CD14-positive monocyte (primary cell): ENCODE results near the gene KCTD19. TPM values are rescaled to one million over a fixed set of nuclear protein-coding genes. Genes with fewer than 3 reads are reported as not detected.

ENCODE experiments used
- DNase-seq, 3 donors: peaks; one replicate each; pipeline ENCODE4 v3.0.0-alpha.2; 2011 to 2022
- H2AFZ ChIP-seq: 2 replicates; pipeline ENCODE4 v1.6.0; 2012; ENCODE audit warnings: mild to moderate bottlenecking, low read depth, low read length, inconsistent platforms; ENCODE audit not compliant: insufficient read depth, poor library complexity, severe bottlenecking
- H3K27ac ChIP-seq, 2 donors: 1 replicate in 1 of 2; 2 replicates in 1 of 2; pipeline ENCODE4 v1.5.1; 2012 to 2013; ENCODE audit warnings: low read length in 2 of 2, control low read depth in 1 of 2, inconsistent platforms in 1 of 2, low read depth in 1 of 2, mild to moderate bottlenecking in 1 of 2
- H3K27me3 ChIP-seq, 2 donors: one replicate each; pipeline versions ENCODE4 v1.6.0 to v1.6.1; 2011 to 2013; ENCODE audit warnings: low read length in 2 of 2; ENCODE audit not compliant: control insufficient read depth in 2 of 2, insufficient read depth in 2 of 2
- H3K36me3 ChIP-seq, 2 donors: replicated peaks in 1 of 2; 1 replicate in 1 of 2; 2 replicates in 1 of 2; pipeline versions ENCODE4 v1.5.1 to v1.6.1; 2012 to 2013; ENCODE audit warnings: low read length in 2 of 2, control low read depth in 1 of 2, inconsistent platforms in 1 of 2, mild to moderate bottlenecking in 1 of 2; ENCODE audit not compliant: insufficient read depth in 2 of 2, control insufficient read depth in 1 of 2
- H3K4me1 ChIP-seq, 2 donors: 1 replicate in 1 of 2; 2 replicates in 1 of 2; pipeline versions ENCODE4 v1.5.1 to v1.6.1; 2012 to 2013; ENCODE audit warnings: low read length in 2 of 2, control low read depth in 1 of 2, inconsistent platforms in 1 of 2, mild to moderate bottlenecking in 1 of 2, moderate library complexity in 1 of 2; ENCODE audit not compliant: insufficient read depth in 2 of 2, control insufficient read depth in 1 of 2
- H3K4me2 ChIP-seq: replicated peaks from 2 replicates; pipeline ENCODE3; 2012; ENCODE audit warnings: low read length, moderate library complexity, mild to moderate bottlenecking; ENCODE audit not compliant: poor library complexity, severe bottlenecking; ENCODE audit errors: extremely low read depth
- H3K4me3 ChIP-seq, 3 experiments: fragments of 200-600 bp in 1 of 3; sonication (generic) in 1 of 3; replicated peaks in 1 of 3; 1 replicate in 2 of 3; 2 replicates in 1 of 3; pipeline ENCODE4 v1.5.1; 2011 to 2013; ENCODE audit warnings: low read length in 3 of 3, mild to moderate bottlenecking in 3 of 3, control low read depth in 2 of 3, low read depth in 2 of 3, inconsistent platforms in 1 of 3, moderate library complexity in 1 of 3
- H3K79me2 ChIP-seq: 2 replicates; pipeline ENCODE4 v1.6.0; 2012; ENCODE audit warnings: mild to moderate bottlenecking, control low read depth, inconsistent platforms, low read length, moderate library complexity; ENCODE audit not compliant: insufficient read depth
- H3K9ac ChIP-seq: 2 replicates; pipeline ENCODE4 v1.6.0; 2017; ENCODE audit warnings: low read length, mild to moderate bottlenecking; ENCODE audit not compliant: insufficient read depth, poor library complexity, severe bottlenecking
- H3K9me3 ChIP-seq, 2 donors: replicated peaks in 1 of 2; 1 replicate in 1 of 2; 2 replicates in 1 of 2; pipeline versions ENCODE4 v1.5.1 to v1.6.1; 2012 to 2013; ENCODE audit warnings: low read length in 2 of 2, control low read depth in 1 of 2; ENCODE audit not compliant: control insufficient read depth in 1 of 2, insufficient read depth in 1 of 2
- H4K20me1 ChIP-seq: 2 replicates; pipeline ENCODE4 v1.6.0; 2012; ENCODE audit warnings: mild to moderate bottlenecking, low read length, control low read depth, moderate library complexity; ENCODE audit not compliant: insufficient read depth
- H3K27ac Mint-ChIP-seq, 7 donors: one replicate each; pipeline ENCODE4 v1.8.0; 2020; ENCODE audit warnings: mild to moderate bottlenecking in 7 of 7, mixed read lengths in 7 of 7, moderate library complexity in 6 of 7, inconsistent platforms in 2 of 7
- H3K27me3 Mint-ChIP-seq, 3 donors: one replicate each; pipeline ENCODE4 v1.8.0; 2021 to 2022; ENCODE audit warnings: low read depth in 3 of 3, mild to moderate bottlenecking in 3 of 3, mixed read lengths in 3 of 3, moderate library complexity in 3 of 3, inconsistent platforms in 1 of 3
- H3K36me3 Mint-ChIP-seq, 2 donors: one replicate each; pipeline ENCODE4 v1.8.0; 2020; ENCODE audit warnings: mixed read lengths in 2 of 2, inconsistent platforms in 1 of 2, mild to moderate bottlenecking in 1 of 2
- H3K4me1 Mint-ChIP-seq: one replicate; pipeline ENCODE4 v1.8.0; 2020; ENCODE audit warnings: mild to moderate bottlenecking, mixed read lengths
- H3K4me3 Mint-ChIP-seq, 2 donors: one replicate each; pipeline ENCODE4 v1.8.0; 2020; ENCODE audit warnings: mild to moderate bottlenecking in 2 of 2, mixed read lengths in 2 of 2, moderate library complexity in 1 of 2
- H3K9me3 Mint-ChIP-seq, 7 donors: one replicate each; pipeline ENCODE4 v1.8.0; 2020 to 2022; ENCODE audit warnings: mixed read lengths in 7 of 7, mild to moderate bottlenecking in 6 of 7, moderate library complexity in 6 of 7, inconsistent platforms in 2 of 7
- CTCF ChIP-seq: fragments of 200-600 bp; IDR thresholded peaks from one replicate; pipeline ENCODE4 v1.8.0; 2022; ENCODE audit warnings: antibody characterized with exemption, mild to moderate bottlenecking
- WGBS: methylation state at CpG from one replicate; pipeline ENCODE4 v1.1.5; 2013; ENCODE audit warnings: missing lambda C conversion rate; ENCODE audit not compliant: insufficient coverage; 5-methylcytosine and 5-hydroxymethylcytosine counted together
- intact Hi-C, 2 donors: fragments of 100-400 bp; cut with micrococcal nuclease; formaldehyde crosslinking; loops; one replicate each; pipeline versions ENCODE4 v1.15.0 to v1.15.1; 2023
- polyA plus RNA-seq, 3 donors: library from polyadenylated mRNA; depleted of rRNA in 1 of 3; unstranded in 2 of 3; stranded (reverse) in 1 of 3; fragments of 300-500 nt in 2 of 3; fragments of >200 nt in 1 of 3; fragmentation: Illumina TruSeq in 2 of 3; gene quantifications; 1 replicate in 2 of 3; 2 replicates in 1 of 3; pipeline ENCODE4 v1.2.3, GENCODE V29; 2012 to 2021

Gene KCTD19
- polyA plus RNA-seq, 3 donors = not detected

DNA sequence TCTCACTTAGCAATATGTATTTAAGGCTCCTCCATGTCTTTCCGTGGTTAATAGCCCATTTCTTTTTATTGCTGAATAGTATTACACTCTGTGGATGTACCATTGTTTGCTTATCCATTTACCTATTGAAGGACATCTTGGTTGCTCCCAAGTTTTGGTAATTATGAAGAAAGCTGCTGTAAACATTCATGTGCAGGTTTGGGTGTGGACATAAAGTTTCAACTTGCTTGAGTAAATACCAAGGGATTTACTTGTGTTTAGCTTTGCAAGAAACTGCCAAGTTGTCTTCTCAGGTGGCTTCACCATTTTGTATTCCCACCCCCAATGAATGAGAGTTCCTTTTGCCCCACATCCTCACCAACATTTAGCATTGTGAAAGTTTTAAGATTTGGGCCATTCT lies 9.6 kb upstream of the KCTD19 start:
- Histone ChIP-seq H3K36me3 (no peaks in the 10 kb centered on the region), H3K9me3 (peaks cover 0 to 5% of the 10 kb centered on the region in 2 donors), H3K4me1 (no peaks in the 10 kb centered on the region), H3K4me2 (no peak overlapping the region), H3K27ac (no peak overlapping the region), H3K9ac (no peak overlapping the region), H3K27me3 (no peaks in the 10 kb centered on the region), H4K20me1 (no peaks in the 10 kb centered on the region), H3K4me3 (no peak overlapping the region), H3K79me2 (no peaks in the 10 kb centered on the region), H2AFZ (no peak overlapping the region)
- intact Hi-C loops = no loop called here
- DNase-seq = no peak
- no peaks in the 10 kb centered on the region for H3K4me1 Mint-ChIP-seq
- H3K36me3 Mint-ChIP-seq = no peaks in the 10 kb centered on the region
- no peak overlapping the region for H3K27ac Mint-ChIP-seq
- no peak for TF ChIP-seq CTCF
- no CpG with 5 or more reads among the region's 1 CpG for WGBS
- no peak overlapping the region for H3K4me3 Mint-ChIP-seq
- peaks cover 0 to 9% (median 5%) of the 10 kb centered on the region in 3 donors for H3K27me3 Mint-ChIP-seq
- H3K9me3 Mint-ChIP-seq = peaks cover 0 to 20% (median 15%) of the 10 kb centered on the region in 7 donors

GRCh38 chr16:67333315-67333714 lies 6.8 kb upstream of the KCTD19 start:
- Mint-ChIP-seq H3K27me3 (peaks cover 2 to 6% (median 5%) of the 10 kb centered on the region in 3 donors), H3K36me3 (no peaks in the 10 kb centered on the region), H3K27ac (no peak overlapping the region), H3K4me1 (no peaks in the 10 kb centered on the region), H3K4me3 (no peak overlapping the region), H3K9me3 (peaks cover 0 to 20% (median 15%) of the 10 kb centered on the region in 7 donors)
- Histone ChIP-seq H4K20me1 (no peaks in the 10 kb centered on the region), H3K4me1 (no peaks in the 10 kb centered on the region), H2AFZ (no peak overlapping the region), H3K9ac (no peak overlapping the region), H3K4me2 (no peak overlapping the region), H3K79me2 (no peaks in the 10 kb centered on the region), H3K4me3 (no peak overlapping the region), H3K36me3 (no peaks in the 10 kb centered on the region), H3K27ac (no peak overlapping the region), H3K27me3 (no peaks in the 10 kb centered on the region), H3K9me3 (peaks cover 0 to 5% of the 10 kb centered on the region in 2 donors)
- DNase-seq = no peak
- intact Hi-C loops = no loop called here
- 100% methylated on average over 2 of the region's 2 CpGs for WGBS
- TF ChIP-seq CTCF = no peak
